GM18951 (cell line): ENCODE measurements around the gene ARL15.

Experiments
- POLR2A ChIP-seq: IDR thresholded peaks from 4 replicates; pipeline ENCODE4 v1.6.1; 2011; ENCODE audit warnings: mild to moderate bottlenecking; ENCODE audit not compliant: insufficient read length, insufficient read depth; ENCODE audit errors: extremely low read depth
- in situ Hi-C: fragments of 300-500 bp; cut with MboI; formaldehyde crosslinking; loops from one replicate; pipeline ENCODE4 v1.12.0; 2022; ENCODE audit warnings: low sequenced_read_pairs, mixed read lengths, inconsistent platforms; ENCODE audit not compliant: unreplicated experiment

ARL15 gene

DNA sequence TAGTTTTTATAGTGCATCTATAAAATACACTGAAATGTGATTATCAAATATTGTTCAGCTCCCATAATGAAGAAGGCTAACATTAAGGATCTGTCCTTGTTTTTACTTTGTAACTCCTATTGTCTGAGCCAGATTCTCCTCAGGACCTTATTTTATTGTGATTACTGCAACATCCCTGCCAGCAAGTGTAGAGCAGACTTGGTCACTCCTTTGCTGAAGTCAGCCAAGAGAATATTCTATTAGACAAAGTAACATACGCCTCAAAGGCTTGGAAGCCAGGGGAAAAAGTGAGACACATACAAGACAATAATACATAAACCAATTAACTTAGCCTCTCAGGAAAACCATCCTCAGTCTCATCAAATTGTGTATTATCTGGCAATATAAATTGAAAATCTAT lies 269.6 kb downstream of the ARL15 start:
- TF ChIP-seq POLR2A: no peak
- in situ Hi-C loops: no loop called here

DNA sequence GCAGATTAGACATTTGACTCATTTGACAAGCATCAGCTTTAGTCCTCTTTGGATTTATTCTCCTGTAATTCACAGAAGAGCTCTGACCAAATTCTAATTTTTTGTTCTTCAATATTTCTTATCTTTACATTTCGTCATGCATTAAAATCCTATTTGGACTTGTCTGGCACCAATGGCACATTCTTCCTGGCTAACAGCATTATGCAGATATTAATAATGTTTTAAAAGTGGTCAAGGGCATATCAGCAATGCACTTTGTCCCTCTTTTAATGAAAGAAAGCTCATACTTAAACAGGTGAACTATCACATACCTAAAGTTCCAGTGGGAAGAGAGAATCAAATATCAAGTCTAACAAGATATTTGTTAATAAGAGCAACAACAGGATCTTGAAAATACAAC lies 270.4 kb downstream of the ARL15 start:
- in situ Hi-C loops: no loop called here
- TF ChIP-seq POLR2A: no peak

- in situ Hi-C loops: no loop called here
- no peak for TF ChIP-seq POLR2A
Measured at GRCh38 chr5:54037205-54037604, 273.2 kb downstream of the ARL15 start.

GRCh38 chr5:54030981-54031380 lies 279.4 kb downstream of the ARL15 start:
- in situ Hi-C loops: no loop called here

DNA sequence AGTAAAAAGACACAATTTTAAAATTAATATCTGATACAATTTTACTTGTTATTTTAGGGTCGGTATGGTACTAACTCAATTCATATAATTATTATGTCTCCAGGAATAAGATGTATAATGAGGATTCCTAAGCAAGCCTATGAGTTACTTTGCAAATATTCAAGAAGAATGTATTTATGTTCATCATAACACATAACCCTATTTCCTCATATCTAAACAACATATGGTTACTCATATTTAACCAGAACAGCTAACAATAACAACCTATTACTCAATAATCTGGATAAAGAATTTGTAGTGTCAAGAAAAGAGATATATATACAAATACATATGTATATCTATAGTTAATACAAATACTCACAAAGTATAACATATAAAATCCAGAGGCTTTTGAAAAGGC lies 285.9 kb downstream of the ARL15 start:
- TF ChIP-seq POLR2A: no peak
- in situ Hi-C loops: no loop called here

More at GRCh38 chr5:54030981-54031380, 279.4 kb downstream of the ARL15 start:
- no peak for TF ChIP-seq POLR2A

DNA sequence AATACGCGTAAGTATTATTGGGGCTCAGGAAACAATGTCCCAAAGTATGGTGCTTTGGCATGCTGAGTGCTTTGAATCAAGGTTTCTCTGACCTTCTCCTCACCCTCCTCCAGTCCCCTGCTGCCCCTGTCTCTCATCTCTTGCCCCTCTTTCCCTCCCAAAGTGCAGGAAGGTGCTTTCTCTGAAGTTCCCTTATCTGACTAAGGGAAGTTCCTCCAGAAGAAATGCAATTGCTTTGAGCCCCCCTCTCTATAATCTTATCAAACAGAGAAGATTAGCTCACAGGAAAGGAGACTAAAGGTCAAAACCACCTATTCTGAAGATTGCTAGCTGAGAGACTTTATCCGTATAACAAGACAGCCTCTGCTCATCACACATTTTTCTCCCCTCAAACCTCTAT lies 288.1 kb downstream of the ARL15 start:
- in situ Hi-C loops: no loop called here
- TF ChIP-seq POLR2A: no peak

DNA sequence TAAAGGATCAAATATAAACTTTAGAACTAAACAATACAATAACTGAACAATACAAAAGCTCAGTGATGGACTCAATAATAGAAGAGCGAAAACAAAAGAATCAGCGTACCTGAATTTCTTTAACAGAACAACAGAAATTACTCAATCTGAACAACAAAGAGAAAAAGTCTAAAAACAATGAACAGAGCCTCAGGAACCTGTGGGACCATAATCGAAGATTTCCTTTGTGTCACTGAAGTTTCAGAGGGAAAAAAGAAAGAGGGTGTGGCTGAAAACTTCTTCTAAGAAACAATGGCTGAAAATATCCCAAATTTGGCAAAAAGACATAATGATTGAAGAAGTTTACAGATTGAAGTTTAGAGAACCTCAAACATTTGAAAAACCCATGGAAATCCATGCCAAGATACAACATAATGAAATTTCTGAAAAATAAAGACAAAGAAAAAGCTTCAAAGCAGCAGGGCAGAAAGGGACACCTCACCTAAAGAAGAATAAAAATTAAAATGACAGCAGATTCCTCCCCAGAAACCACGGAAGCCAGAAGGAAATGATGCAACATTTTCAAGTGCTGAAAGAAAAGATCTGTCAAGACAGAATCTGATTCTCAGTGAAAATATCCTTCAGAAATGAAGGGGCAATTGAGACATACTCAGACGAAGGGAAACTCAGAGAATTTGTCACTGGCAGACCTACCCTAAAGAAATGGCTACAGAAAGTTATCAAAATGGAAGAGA lies 288.8 kb downstream of the ARL15 start:
- in situ Hi-C loops: no loop called here
- TF ChIP-seq POLR2A: no peak

DNA sequence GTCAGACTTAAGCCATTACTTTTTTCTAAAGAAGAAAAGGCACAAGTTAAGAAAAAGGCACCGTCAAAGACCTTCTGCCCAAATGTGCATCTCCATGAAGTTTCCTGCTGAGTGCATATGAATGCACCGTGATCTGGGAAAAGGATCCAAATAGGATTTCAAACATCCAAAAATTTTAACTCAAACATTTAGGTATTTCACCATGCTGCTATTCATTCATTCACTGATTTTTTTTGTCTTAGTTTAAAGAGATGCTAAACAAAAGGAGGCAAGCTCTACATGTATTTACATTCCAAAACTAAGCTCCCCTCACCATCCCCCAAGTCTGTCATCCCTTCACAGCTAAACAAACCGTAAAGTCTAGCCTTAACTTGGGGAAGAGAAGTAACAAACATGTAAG lies 291.9 kb downstream of the ARL15 start:
- no peak for TF ChIP-seq POLR2A
- in situ Hi-C loops: no loop called here

DNA sequence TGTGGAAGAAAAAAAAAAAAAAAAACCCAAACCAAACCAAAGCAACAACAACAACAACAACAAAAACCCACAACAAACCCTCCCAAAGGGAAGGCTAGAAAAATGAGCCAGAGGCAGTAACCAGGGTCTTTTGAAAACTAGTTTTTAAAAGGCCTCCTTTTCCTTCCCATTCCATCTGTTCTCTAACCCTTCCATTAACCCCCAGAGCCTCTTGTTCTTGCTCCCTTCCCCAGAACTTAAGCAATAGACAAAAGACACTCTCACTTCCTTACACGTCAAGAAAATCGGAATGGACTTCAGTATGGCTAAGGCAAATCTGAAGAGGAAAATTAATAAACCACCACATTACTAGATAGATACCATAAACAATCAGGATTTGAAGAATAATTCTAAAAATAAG lies 292.8 kb downstream of the ARL15 start:
- in situ Hi-C loops: no loop called here
- TF ChIP-seq POLR2A: no peak

- TF ChIP-seq POLR2A: no peak
- in situ Hi-C loops: no loop called here
Measured at GRCh38 chr5:54013556-54014194, 296.7 kb downstream of the ARL15 start.

DNA sequence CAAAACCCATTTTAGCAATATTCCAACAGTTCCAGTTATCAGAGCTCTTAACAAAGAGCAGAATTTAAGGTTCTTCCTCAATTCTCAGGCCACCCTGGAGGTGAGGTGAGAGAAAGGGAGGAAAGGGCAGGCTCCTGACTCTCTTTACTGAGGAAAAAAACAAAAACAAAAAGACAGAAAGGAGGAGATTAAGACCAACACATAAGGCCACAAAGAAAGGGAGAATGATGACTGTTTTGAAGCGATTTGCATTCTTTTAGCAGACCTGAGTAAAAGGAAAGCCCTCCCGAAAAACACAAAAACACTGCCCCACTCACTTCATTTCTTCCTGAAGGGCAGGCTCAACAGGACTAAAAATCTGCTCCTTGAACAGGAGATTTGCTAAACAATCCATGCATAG lies 300.5 kb downstream of the ARL15 start:
- in situ Hi-C loops: no loop called here
- no peak for TF ChIP-seq POLR2A

- TF ChIP-seq POLR2A: no peak
Measured at GRCh38 chr5:54009357-54009756, 301.0 kb downstream of the ARL15 start.

GRCh38 chr5:54007827-54008777 lies 302.3 kb downstream of the ARL15 start:
- no peak for TF ChIP-seq POLR2A
- in situ Hi-C loops: no loop called here

More at GRCh38 chr5:54009357-54009756, 301.0 kb downstream of the ARL15 start:
- in situ Hi-C loops: no loop called here

GRCh38 chr5:54004697-54005096 lies 305.7 kb downstream of the ARL15 start:
- TF ChIP-seq POLR2A: no peak
- in situ Hi-C loops: no loop called here

DNA sequence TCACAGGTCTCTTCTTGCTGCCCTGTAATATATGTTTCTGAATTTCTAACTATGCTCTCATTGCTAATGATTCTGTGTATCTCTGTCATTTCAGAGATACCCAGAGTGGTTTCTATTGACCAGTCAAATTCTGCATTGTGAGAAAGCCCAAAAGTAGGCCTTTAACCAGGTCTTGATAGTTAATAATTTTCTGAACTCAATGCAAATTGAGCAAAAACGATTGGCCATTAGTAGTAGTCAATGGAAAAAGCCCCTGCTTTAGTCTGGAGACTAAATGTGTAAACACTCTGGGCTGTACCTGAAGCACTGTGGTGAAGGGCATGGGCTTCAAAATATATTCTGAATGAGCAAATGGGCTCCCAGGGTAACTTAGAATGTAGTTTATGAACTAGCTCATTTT lies 307.6 kb downstream of the ARL15 start:
- TF ChIP-seq POLR2A: no peak
- in situ Hi-C loops: no loop called here
